Regular cardiac myocyte (primary cell): ENCODE measurements around the gene TMEM98. TPM values are rescaled to one million over a fixed set of nuclear protein-coding genes. Genes with fewer than 3 reads are reported as not detected.

ENCODE experiments used
- total RNA-seq: library from RNA; depleted of rRNA; stranded (reverse); fragments of >200 nt; gene quantifications from 2 replicates; pipeline ENCODE4 v1.2.3, GENCODE V29; 2014

The TMEM98 gene, protein sequence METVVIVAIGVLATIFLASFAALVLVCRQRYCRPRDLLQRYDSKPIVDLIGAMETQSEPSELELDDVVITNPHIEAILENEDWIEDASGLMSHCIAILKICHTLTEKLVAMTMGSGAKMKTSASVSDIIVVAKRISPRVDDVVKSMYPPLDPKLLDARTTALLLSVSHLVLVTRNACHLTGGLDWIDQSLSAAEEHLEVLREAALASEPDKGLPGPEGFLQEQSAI
- 130 and 188 TPM in 2 replicates for total RNA-seq

GRCh38 chr17:32927724-32928585 is at the start of gene TMEM98:
Gene TMEM98 (plus strand): TSS chr17:32928153. CDS start chr17:32931529, 3,376 bp downstream.

Other genes with a start within 250 kb of the TMEM98 start
- 11.3 and 65.4 TPM in 2 replicates for gene MYO1D, start 51.0 kb upstream of the TMEM98 start, total RNA-seq
- not detected in 2 replicates for gene SPACA3, start 63.7 kb downstream of the TMEM98 start, total RNA-seq